Measurements from ENCODE around the gene RASAL2.
A peak's percentile ranks its signal among the peaks of the same experiment; 100 is the strongest.
"Not testable (repeated sequence)": the region's sequence is repeated elsewhere in the genome, so short reads cannot be mapped to it uniquely, and the experiment has no call there.

Gene RASAL2

GRCh38 chr1:178072326-178072725 is 21.6 kb upstream of the RASAL2 start:
- no peak for DNase-seq

- no peak for DNase-seq
These were observed 18.6 kb upstream of the RASAL2 start for GRCh38 chr1:178075333-178075732.

GRCh38 chr1:178076607-178077006 is 17.3 kb upstream of the RASAL2 start:
- no peak for DNase-seq

DNA sequence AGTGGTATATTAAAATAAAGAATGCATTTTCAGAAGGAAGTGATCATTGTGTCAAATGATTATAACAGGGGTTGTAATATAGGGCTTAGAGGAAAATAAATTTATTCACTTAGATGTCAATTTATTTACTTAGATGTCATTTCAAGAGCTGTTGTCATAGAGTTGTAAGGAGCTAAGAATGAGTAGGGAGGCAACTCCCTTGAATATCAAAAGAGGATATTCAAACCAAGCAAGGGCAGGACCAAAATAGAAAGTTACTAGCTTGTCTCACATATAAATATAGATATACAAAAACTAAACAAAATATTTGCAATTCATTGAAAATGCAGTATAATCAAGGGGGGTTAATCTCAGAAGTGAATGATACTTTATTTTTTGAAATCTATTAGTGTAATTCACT is 16.0 kb upstream of the RASAL2 start:
- DNase-seq, result no peak

DNA sequence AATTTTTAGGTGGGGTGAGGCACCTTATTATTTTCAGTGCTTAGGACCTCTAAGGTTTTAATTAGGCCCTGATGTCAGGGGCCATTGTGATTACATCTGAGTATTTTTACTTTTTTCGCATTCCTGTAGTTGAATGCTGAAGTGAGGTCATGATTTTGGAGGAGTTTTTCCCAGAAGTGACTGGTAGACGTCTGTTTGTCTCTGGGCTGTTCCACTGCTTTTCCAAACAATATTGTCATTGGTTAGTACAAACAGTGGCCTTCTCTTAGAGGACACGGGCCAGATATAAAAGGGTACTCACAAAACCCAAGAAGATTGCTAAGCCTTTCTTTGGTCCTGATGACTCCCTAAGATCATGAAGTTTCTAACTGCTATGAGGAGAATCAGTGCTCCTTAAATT is 7.6 kb upstream of the RASAL2 start:
- no peak for DNase-seq

- DNase-seq, result no peak
These were observed 7.1 kb upstream of the RASAL2 start for GRCh38 chr1:178086766-178087165.

DNA sequence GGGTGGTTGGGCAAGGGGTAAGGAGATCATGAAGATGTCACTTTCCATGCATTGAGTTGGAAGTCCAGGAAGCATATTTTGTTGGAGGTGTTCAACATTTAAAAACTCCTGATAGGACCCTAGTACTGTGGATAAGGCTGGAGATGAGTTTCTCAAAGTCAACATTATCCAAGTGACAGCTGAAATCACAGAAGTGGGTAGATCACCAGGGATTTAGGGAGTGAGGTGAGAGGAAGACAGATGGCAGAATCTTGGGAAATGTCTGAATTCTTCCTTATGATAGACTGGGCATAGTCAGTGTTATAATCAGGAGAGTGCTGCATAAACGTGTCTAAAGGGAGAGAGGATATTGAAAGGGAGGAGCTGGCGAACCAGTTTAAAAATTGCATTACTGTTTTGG is 5.3 kb upstream of the RASAL2 start:
- DNase-seq, result no peak

DNA sequence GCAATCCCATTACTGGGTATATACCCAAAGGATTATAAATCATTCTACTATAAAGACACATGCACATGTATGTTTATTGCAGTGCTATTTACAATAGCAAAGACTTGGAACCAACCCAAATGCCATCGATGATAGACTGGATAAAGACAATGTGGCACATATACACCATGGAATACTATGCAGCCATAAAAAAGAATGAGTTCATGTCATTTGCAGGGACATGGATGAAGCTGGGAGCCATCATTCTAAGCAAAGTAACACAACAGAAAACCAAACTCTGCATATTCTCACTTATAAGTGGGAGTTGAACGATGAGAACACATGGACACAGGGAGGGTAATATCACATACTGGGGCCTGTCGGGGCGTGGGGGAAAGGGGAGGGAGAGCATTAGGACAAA is 2.5 kb upstream of the RASAL2 start:
- DNase-seq, result not testable (repeated sequence)

DNA sequence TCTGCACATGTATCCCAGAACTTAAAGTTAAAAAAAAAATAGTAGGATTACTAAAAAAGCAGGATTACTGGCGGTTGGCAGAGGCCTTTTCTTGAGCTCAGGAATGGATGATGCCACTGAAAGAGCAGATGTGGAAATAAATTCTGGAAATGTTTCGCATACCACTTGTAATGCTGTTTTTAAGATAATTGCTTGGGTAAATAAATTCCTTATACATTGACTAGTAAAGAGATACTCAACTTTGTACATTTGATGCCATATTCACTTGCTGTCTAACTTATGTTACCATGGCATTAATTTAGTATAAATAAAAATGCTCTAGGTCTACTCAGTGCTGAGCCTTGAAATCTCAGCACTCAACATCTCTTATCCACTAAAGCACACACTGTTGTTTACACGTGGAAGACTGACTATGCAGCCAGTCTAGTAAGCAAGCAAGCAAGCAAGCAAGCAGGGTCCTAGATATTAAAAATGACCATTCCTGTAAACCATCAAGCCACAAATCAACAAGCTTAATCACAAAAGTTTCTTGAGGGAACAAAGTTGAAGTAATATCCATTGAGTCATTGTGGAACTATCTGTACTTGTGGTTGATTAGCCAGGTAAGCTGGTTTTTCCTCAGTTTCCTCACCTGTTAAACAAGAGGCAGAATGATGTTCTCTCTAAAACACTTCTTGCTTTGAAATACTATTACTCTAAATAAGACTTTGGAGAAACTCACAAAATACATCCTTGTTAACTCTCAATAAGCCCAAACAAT is 1.7 kb upstream of the RASAL2 start:
- no peak for DNase-seq

DNA sequence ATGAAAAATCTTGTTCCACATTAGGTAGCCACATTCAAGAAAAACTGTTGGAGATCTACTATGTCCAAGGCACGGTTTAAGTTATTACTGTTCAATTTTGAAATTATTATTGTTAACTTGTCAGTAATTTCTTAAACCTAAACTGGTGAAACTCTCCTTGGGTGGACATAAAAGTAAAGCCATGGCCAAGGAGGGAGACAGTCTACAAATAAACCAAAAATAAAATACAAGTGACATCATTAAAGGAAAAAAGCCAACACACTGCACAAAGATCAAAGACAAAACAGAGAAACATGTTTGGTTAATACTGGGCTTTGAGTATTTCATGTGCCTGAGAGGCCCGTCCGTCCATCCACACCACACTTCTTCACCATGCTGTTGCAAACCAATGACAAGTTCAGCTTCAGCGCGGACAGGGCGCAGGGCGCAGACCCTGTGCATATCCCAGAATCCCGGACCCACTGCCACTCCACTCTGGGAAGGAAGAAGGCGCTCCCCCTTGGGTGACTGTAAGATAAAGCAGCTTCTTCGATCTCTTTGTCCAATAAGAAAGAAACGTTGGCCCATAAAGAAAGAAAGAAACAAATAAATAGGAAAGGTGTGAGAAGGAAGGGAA is 918 bp upstream of the RASAL2 start:
- no peak for DNase-seq

DNA sequence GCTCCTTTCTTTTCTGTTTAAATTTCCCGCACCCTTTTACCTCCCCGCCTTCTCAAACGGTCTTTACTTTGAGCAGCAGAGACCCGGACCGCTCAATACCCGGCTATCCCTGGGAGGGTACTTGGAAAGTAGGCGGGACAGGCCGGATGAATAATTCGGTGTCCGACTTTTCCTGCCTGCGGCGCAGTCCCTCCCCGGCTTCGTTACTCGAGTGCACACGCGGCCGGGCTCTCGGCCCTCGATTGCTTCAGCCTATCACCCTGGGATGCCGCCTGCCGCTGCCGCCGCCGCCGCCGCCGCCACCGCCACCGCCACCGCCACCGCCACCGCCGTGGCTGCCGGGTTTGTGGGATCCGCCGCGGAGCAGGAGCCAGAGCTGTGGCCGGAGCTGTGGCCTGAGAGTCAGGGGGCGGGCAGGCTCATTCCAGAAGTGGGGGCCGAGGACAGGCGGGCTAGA is 382 bp upstream of the RASAL2 start:
- peak; percentile 17 to 38 for DNase-seq

GRCh38 chr1:178094739-178095645 is 1.1 kb downstream of the RASAL2 start:
- no peak for DNase-seq

DNA sequence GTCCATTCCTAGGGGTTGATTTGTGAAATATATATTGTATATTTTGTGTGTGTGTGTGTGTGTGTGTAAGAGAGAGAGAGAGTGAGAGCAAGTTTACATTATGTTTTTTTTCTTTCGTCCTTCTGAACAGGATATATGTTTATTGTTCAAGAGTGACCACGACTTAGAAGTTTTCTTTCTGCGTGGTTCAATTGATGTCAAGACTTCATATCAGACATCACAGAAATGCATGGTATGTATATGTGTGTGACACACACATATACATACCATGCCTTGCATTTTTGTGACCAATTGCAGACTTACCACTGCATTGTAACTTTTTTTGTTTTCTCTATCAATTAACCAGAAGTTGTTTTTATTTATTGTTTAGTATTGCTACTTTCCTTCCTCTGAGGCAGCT is 2.5 kb downstream of the RASAL2 start:
- DNase-seq, result no peak

- no peak for DNase-seq
These were observed 4.4 kb downstream of the RASAL2 start for GRCh38 chr1:178098262-178098661.

DNA sequence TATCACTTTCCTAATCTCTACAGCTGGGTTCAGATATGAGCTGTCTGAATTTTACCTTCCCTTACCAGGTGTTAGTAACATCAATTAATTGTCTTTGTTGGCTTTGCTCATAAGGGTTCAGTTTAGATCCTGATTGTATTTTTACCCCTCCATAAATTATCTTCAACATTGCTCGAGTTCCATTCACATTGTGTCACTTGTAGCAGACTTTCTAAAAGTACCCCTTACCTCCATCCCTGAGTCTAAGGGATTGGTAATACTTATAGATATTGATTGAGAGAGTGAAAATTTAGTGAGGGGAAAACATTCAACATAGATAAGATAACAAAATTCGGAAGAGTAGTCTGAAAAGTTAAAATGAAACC is 7.3 kb downstream of the RASAL2 start:
- no peak for DNase-seq

GRCh38 chr1:178101654-178102053 is 7.8 kb downstream of the RASAL2 start:
- no peak for DNase-seq

DNA sequence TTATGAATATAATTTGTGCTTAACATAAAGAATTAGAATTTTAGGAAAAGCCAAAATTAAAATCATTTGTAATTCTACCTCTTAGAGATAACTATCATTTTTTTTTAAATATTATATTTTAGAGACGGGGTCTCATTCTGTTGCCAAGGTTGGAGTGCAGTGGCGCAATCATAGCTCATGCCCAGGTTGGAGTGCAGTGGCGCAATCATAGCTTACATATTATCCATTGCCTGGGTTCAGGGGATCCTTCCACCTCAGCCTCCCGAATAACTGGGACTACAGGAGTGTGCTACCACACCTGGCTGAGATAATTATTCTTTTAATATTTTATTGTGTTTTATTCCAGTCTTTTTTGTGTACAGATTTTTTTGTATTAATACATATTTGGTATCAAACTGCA is 8.3 kb downstream of the RASAL2 start:
- DNase-seq, result no peak

- no peak for DNase-seq
These were observed 13.9 kb downstream of the RASAL2 start for GRCh38 chr1:178107823-178108222.

- no peak for DNase-seq
These were observed 15.6 kb downstream of the RASAL2 start for GRCh38 chr1:178109348-178110143.

DNA sequence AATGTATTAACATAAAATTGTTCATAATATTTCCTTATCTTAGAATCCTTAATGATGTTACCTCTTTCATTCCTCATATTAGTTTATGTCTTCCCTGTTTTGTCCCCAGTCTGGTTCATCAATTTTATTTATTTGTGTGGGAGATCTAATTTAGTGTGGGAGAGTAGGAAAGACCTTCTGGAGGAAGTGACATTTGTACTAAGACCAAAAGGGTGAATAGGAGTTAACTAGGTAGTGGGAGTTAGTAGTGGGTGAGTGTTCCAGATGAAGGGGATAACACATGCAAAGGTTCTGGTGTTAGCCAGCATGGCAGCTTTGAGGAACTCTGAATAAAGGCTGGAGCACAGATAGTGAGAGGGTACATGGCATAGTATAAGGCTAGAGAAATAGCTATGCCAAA is 21.4 kb downstream of the RASAL2 start:
- no peak for DNase-seq

- no peak for DNase-seq
These were observed 24.6 kb downstream of the RASAL2 start for GRCh38 chr1:178118524-178118923.

DNA sequence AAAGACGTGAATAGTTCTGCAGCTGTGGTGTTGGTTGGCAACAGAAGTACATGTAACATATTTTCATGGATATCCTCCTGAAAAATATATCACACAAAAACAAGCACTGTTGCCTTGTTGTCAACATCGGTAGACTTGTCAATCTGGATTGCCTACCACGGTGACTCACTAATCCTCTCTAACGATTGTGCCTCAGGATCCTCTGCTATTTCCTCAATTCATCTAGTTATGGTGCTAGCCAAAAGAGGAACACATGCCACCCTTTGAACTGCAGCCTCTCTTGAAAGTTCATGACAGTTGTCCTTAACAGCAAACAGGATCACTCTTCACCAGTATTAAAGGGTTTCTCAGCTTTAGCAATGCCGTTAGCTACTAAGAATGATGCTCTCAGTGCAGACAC is 25.7 kb downstream of the RASAL2 start:
- no peak for DNase-seq

GRCh38 chr1:178120088-178120487 is 26.2 kb downstream of the RASAL2 start:
- DNase-seq, result no peak
